Activated CD8-positive, alpha-beta memory T cell treated with anti-CD3 and anti-CD28 coated beads, Interleukin-2, amount 10 ng/mL, durations not matched to agents 7 days and 5 days (primary cell): Measurements from ENCODE around the gene CTAGE1. TPM values are rescaled to one million over a fixed set of nuclear protein-coding genes. Genes with fewer than 3 reads are reported as not detected.
"Not testable (repeated sequence)": the region's sequence is repeated elsewhere in the genome, so short reads cannot be mapped to it uniquely, and the experiment has no call there.

Experiments used
- ATAC-seq: fragments of 150-1000 bp; cut with Tn5 transposase; one replicate; pipeline ENCODE4 v1.10.0; 2021; ENCODE audit warnings: moderate library complexity
- CTCF ChIA-PET: fragments of 350-600 bp; sonication (Branson Sonifier 250); formaldehyde crosslinking; loops from one replicate; lab custom pipeline; 2021; ENCODE audit warnings: antibody characterized with exemption; lab: Charles Lee
- DNase-seq: peaks from one replicate; pipeline ENCODE4 v3.0.0-alpha.2; 2020
- H3K27ac Mint-ChIP-seq: one replicate; pipeline ENCODE4 v1.8.0; 2021; ENCODE audit warnings: mild to moderate bottlenecking, mixed read lengths
- H3K27me3 Mint-ChIP-seq: one replicate; pipeline ENCODE4 v1.8.0; 2021; ENCODE audit warnings: mixed read lengths
- H3K36me3 Mint-ChIP-seq: one replicate; pipeline ENCODE4 v1.8.0; 2021; ENCODE audit warnings: mild to moderate bottlenecking, mixed read lengths
- H3K4me1 Mint-ChIP-seq: one replicate; pipeline ENCODE4 v1.8.0; 2021; ENCODE audit warnings: mixed read lengths
- H3K4me3 Mint-ChIP-seq: one replicate; pipeline ENCODE4 v1.8.0; 2021; ENCODE audit warnings: mild to moderate bottlenecking, moderate library complexity, mixed read lengths
- H3K9me3 Mint-ChIP-seq: one replicate; pipeline ENCODE4 v1.8.0; 2022; ENCODE audit warnings: low read depth, mixed read lengths
- total RNA-seq, 2 experiments: library from RNA; stranded (reverse); gene quantifications; one replicate each; pipeline ENCODE4 v1.2.3, GENCODE V29; 2021

CTAGE1 gene
- total RNA-seq, 2 experiments from 2014 or later: not detected

DNA sequence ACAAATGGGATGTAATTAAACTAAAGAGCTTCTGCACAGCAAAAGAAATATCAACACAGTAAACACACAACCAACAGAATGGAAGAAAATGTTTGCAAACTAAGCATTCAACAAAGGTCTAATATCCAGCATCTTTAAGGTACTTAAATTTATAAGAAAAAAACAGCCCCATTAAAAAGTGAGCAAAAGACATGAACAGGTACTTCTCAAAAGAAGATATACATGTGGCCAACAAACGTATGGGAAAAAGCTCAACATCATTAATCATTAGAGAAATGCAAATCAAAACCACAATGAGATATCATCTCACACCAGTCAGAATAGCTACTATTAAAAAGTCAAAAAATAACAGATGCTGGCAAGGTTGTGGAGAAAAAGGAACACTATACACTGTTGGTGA, 32.6 kb upstream of the CTAGE1 start:
- H3K4me3 Mint-ChIP-seq, DNase-seq, H3K4me1 Mint-ChIP-seq, H3K36me3 Mint-ChIP-seq, ATAC-seq, CTCF ChIA-PET, H3K27ac Mint-ChIP-seq, H3K27me3 Mint-ChIP-seq, H3K9me3 Mint-ChIP-seq: not testable (repeated sequence)

GRCh38 chr18:22449753-22450152, 32.0 kb upstream of the CTAGE1 start:
- H3K36me3 Mint-ChIP-seq, H3K4me3 Mint-ChIP-seq, ATAC-seq, H3K9me3 Mint-ChIP-seq, DNase-seq, H3K27ac Mint-ChIP-seq, CTCF ChIA-PET, H3K4me1 Mint-ChIP-seq, H3K27me3 Mint-ChIP-seq: not testable (repeated sequence)

- H3K4me3 Mint-ChIP-seq: no peak overlapping the region
- no peak for ATAC-seq
- H3K27ac Mint-ChIP-seq: no peak overlapping the region
- no peaks in the 10 kb centered on the region for H3K4me1 Mint-ChIP-seq
- no peak for DNase-seq
- CTCF ChIA-PET: no interaction called here
- H3K36me3 Mint-ChIP-seq: no peaks in the 10 kb centered on the region
- peaks cover 3% of the 10 kb centered on the region for H3K9me3 Mint-ChIP-seq
- H3K27me3 Mint-ChIP-seq: no peaks in the 10 kb centered on the region
Measured at GRCh38 chr18:22448238-22448637, 30.5 kb upstream of the CTAGE1 start.

- DNase-seq (no peak), ATAC-seq (no peak)
- H3K36me3 Mint-ChIP-seq: no peaks in the 10 kb centered on the region
- CTCF ChIA-PET: no interaction called here
- H3K4me3 Mint-ChIP-seq: no peak overlapping the region
- H3K27ac Mint-ChIP-seq: no peak overlapping the region
- H3K4me1 Mint-ChIP-seq: no peaks in the 10 kb centered on the region
- no peaks in the 10 kb centered on the region for H3K27me3 Mint-ChIP-seq
- H3K9me3 Mint-ChIP-seq: peaks cover 3% of the 10 kb centered on the region
Measured at GRCh38 chr18:22447792-22448191, 30.1 kb upstream of the CTAGE1 start.

- CTCF ChIA-PET: no interaction called here
- Mint-ChIP-seq H3K4me3 (no peak overlapping the region), H3K4me1 (no peaks in the 10 kb centered on the region), H3K27ac (no peak overlapping the region), H3K27me3 (no peaks in the 10 kb centered on the region), H3K9me3 (peaks cover 3% of the 10 kb centered on the region), H3K36me3 (no peaks in the 10 kb centered on the region)
- no peak for ATAC-seq
- DNase-seq: no peak
Measured at GRCh38 chr18:22446911-22447310, 29.2 kb upstream of the CTAGE1 start.

DNA sequence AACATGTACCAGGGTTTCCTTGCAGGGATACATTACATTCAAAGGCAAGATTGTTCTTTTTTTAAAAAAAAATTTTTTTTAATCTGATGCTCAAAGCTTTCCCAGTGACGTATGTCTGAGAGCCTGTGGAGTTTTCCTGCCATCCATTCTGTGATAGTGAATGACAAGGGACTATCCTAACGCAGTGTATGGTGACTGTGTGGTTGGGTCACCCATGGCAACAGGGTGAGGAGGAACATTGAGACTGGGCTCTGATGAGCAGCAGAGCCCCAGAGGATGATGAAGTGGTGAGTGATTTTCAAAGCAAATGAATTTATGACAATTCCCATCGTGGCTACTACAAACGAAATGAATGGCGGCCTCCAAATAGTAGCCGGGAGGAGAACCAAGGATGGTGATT, 28.6 kb upstream of the CTAGE1 start:
- Mint-ChIP-seq H3K4me3 (no peak overlapping the region), H3K4me1 (no peaks in the 10 kb centered on the region)

GRCh38 chr18:22441638-22442037, 23.9 kb upstream of the CTAGE1 start:
- H3K36me3 Mint-ChIP-seq: no peaks in the 10 kb centered on the region
- H3K4me3 Mint-ChIP-seq: no peak overlapping the region
- ATAC-seq: no peak
- no peaks in the 10 kb centered on the region for H3K9me3 Mint-ChIP-seq
- no peak for DNase-seq
- H3K27ac Mint-ChIP-seq: no peak overlapping the region
- H3K4me1 Mint-ChIP-seq: no peaks in the 10 kb centered on the region
- no peaks in the 10 kb centered on the region for H3K27me3 Mint-ChIP-seq
- CTCF ChIA-PET: no interaction called here

More for the DNA sequence above, 28.6 kb upstream of the CTAGE1 start:
- H3K27ac Mint-ChIP-seq: no peak overlapping the region
- no peak for DNase-seq
- no peak for ATAC-seq
- CTCF ChIA-PET: no interaction called here
- no peaks in the 10 kb centered on the region for H3K36me3 Mint-ChIP-seq
- H3K27me3 Mint-ChIP-seq: no peaks in the 10 kb centered on the region
- H3K9me3 Mint-ChIP-seq: peaks cover 3% of the 10 kb centered on the region

DNA sequence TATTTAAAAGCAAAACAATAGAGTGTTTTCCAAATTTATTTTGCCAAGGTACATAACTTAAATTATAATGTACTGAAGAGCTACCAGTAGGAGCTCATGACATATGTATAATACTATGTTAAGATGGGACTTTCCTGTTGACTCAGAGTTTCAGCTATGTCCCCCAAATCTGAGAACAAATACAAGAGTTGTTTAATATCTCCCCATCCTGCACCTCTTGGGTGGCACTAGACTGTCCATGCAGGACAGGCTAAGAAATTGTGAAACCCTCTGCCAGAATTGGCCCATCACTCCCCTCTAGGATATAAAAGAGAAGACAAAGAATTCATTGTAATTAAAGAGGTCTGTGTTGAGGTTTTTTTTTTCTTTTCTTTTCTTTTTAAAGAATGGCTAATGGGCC, 21.7 kb upstream of the CTAGE1 start:
- no peak for DNase-seq
- no peaks in the 10 kb centered on the region for H3K27me3 Mint-ChIP-seq
- H3K4me3 Mint-ChIP-seq: no peak overlapping the region
- H3K9me3 Mint-ChIP-seq: no peaks in the 10 kb centered on the region
- no peak overlapping the region for H3K27ac Mint-ChIP-seq
- CTCF ChIA-PET: no interaction called here
- ATAC-seq: no peak
- H3K4me1 Mint-ChIP-seq: no peaks in the 10 kb centered on the region
- H3K36me3 Mint-ChIP-seq: no peaks in the 10 kb centered on the region

GRCh38 chr18:22436136-22436535, 18.4 kb upstream of the CTAGE1 start:
- ATAC-seq: no peak
- no peak overlapping the region for H3K4me3 Mint-ChIP-seq
- no peak overlapping the region for H3K27ac Mint-ChIP-seq
- no peaks in the 10 kb centered on the region for H3K4me1 Mint-ChIP-seq
- H3K27me3 Mint-ChIP-seq: no peaks in the 10 kb centered on the region
- peaks cover 1% of the 10 kb centered on the region for H3K9me3 Mint-ChIP-seq
- CTCF ChIA-PET: no interaction called here
- H3K36me3 Mint-ChIP-seq: no peaks in the 10 kb centered on the region
- DNase-seq: no peak

DNA sequence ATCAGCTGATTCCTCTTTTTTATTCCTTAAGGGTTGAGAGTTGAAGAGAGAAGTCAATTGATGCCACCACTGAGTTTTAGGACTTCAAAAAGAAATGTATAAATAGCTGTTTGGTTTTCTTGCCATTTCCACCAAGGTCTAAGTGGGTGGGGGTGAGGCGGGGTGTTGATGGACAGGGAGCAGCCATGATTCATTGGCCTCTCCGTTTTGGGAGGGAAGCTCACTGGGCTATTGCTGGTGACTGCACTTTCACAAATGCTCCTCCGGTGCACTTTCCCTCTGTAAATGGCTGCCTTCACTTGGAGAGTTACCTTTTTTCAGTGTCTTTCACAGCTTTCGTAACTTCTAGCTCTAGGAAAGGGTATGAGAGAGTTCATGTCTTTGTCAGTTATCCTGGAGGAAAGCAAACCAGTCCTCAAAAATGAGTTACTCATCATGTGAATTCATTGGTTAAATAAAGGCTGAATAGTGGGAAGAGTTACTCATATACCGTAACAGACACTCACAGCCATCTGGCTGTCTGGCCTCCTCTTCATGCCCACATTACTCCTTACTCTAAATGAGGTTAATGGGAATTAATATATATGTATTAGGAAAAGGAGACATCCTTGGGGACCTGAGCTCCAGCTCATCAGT, 17.4 kb upstream of the CTAGE1 start:
- CTCF ChIA-PET: no interaction called here
- no peak for ATAC-seq
- Mint-ChIP-seq H3K36me3 (no peaks in the 10 kb centered on the region), H3K27ac (no peak overlapping the region), H3K27me3 (no peaks in the 10 kb centered on the region), H3K9me3 (peaks cover 1% of the 10 kb centered on the region), H3K4me3 (no peak overlapping the region), H3K4me1 (no peaks in the 10 kb centered on the region)
- DNase-seq: no peak

- Mint-ChIP-seq H3K27ac (no peak overlapping the region), H3K27me3 (no peaks in the 10 kb centered on the region), H3K4me3 (no peak overlapping the region), H3K9me3 (peaks cover 1% of the 10 kb centered on the region), H3K4me1 (no peaks in the 10 kb centered on the region), H3K36me3 (no peaks in the 10 kb centered on the region)
- no peak for DNase-seq
- CTCF ChIA-PET: no interaction called here
- ATAC-seq: no peak
Measured at GRCh38 chr18:22433956-22434355, 16.2 kb upstream of the CTAGE1 start.

GRCh38 chr18:22432657-22433137, 15.0 kb upstream of the CTAGE1 start:
- DNase-seq (no peak), ATAC-seq (no peak)
- Mint-ChIP-seq H3K4me1 (no peaks in the 10 kb centered on the region), H3K4me3 (no peak overlapping the region), H3K36me3 (no peaks in the 10 kb centered on the region), H3K9me3 (peaks cover 1% of the 10 kb centered on the region), H3K27ac (no peak overlapping the region), H3K27me3 (no peaks in the 10 kb centered on the region)
- CTCF ChIA-PET: no interaction called here

DNA sequence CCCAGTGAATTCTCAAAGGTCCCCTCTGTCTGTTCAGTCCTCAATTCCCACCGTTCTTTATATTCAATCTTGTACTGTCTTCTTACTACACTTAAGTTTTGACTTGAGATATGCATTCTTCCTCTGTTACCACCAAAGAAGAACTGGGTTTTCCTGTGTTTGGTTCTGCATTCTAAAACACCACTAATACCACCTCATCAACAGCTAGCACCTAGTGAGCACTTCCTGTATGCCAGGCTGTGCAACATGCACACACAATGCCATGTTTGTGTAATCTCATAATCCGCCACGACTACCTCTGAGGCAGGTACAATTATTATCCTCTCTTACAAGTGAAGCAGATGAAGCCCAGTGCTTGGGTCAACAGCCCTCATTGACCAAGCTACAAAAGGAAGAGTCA, 11.8 kb upstream of the CTAGE1 start:
- CTCF ChIA-PET: no interaction called here
- ATAC-seq (no peak), DNase-seq (no peak)
- Mint-ChIP-seq H3K27me3 (no peaks in the 10 kb centered on the region), H3K4me3 (no peak overlapping the region), H3K9me3 (peaks cover 1% of the 10 kb centered on the region), H3K36me3 (no peaks in the 10 kb centered on the region), H3K27ac (no peak overlapping the region), H3K4me1 (no peaks in the 10 kb centered on the region)

DNA sequence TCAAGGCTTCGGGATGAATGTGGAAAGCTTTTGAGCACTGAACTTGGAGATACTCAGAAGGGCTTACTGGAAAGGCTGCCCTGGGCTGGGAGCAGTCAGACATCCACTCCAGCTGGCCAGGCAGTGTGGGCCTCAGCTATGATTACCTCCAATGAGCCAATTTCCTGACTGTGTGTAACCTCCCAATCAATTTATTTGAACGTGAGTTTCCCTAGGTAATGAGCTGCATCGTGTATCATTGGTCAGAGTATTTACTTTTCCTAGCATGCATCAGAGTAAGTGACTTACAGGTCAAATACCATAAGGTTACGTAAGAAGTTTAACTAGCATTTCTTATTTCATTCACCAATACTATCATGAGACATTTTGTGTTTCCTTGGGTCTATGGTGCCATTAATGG, 11.0 kb upstream of the CTAGE1 start:
- CTCF ChIA-PET: interaction anchor here (1.3 kb wide), 1 partner anchor 12 kb away, joined by 3 read pairs; no protein-coding TSS in a partner anchor

More for the DNA sequence above, 11.0 kb upstream of the CTAGE1 start:
- no peak for ATAC-seq
- H3K27me3 Mint-ChIP-seq: no peaks in the 10 kb centered on the region
- no peaks in the 10 kb centered on the region for H3K9me3 Mint-ChIP-seq
- H3K27ac Mint-ChIP-seq: no peak overlapping the region
- no peak overlapping the region for H3K4me3 Mint-ChIP-seq
- DNase-seq: no peak
- no peaks in the 10 kb centered on the region for H3K36me3 Mint-ChIP-seq
- no peaks in the 10 kb centered on the region for H3K4me1 Mint-ChIP-seq
